Immature natural killer cell (primary cell): ENCODE results near the gene GALNT1. TPM values are rescaled to one million over a fixed set of nuclear protein-coding genes. Genes with fewer than 3 reads are reported as not detected.
A peak's percentile ranks its signal among the peaks of the same experiment; 100 is the strongest.

Experiments
- DNase-seq, 3 donors: peaks; one replicate each; pipeline ENCODE4 v3.0.0; 2022; ENCODE audit warnings: mixed read lengths in 1 of 3
- H3K27ac Mint-ChIP-seq, 6 donors: one replicate each; pipeline ENCODE4 v1.8.0; 2020; ENCODE audit warnings: mixed read lengths in 6 of 6, mild to moderate bottlenecking in 5 of 6, inconsistent platforms in 4 of 6, moderate library complexity in 3 of 6
- H3K27me3 Mint-ChIP-seq, 3 donors: one replicate each; pipeline ENCODE4 v1.8.0; 2020 to 2021; ENCODE audit warnings: low read depth in 3 of 3, mild to moderate bottlenecking in 3 of 3, mixed read lengths in 3 of 3, moderate library complexity in 3 of 3, inconsistent platforms in 1 of 3
- H3K36me3 Mint-ChIP-seq, 3 donors: one replicate each; pipeline ENCODE4 v1.8.0; 2020; ENCODE audit warnings: mixed read lengths in 3 of 3, inconsistent platforms in 2 of 3, mild to moderate bottlenecking in 2 of 3
- H3K4me1 Mint-ChIP-seq, 2 donors: one replicate each; pipeline ENCODE4 v1.8.0; 2020; ENCODE audit warnings: inconsistent platforms in 2 of 2, mild to moderate bottlenecking in 2 of 2, mixed read lengths in 2 of 2, moderate library complexity in 1 of 2
- H3K4me3 Mint-ChIP-seq, 5 donors: one replicate each; pipeline ENCODE4 v1.8.0; 2020; ENCODE audit warnings: mild to moderate bottlenecking in 5 of 5, mixed read lengths in 5 of 5, inconsistent platforms in 3 of 5, moderate library complexity in 3 of 5
- H3K9me3 Mint-ChIP-seq, 6 donors: one replicate each; pipeline ENCODE4 v1.8.0; 2020; ENCODE audit warnings: mild to moderate bottlenecking in 6 of 6, mixed read lengths in 6 of 6, inconsistent platforms in 4 of 6, moderate library complexity in 3 of 6
- polyA plus RNA-seq, 3 donors: library from polyadenylated mRNA; unstranded; fragments of 300-500 nt; fragmentation: Illumina TruSeq; gene quantifications; one replicate each; pipeline ENCODE4 v1.2.3, GENCODE V29; 2021

The GALNT1 gene
- polyA plus RNA-seq, 3 donors from 2014 or later, result 28.5 to 112 (median 59.5) TPM

DNA sequence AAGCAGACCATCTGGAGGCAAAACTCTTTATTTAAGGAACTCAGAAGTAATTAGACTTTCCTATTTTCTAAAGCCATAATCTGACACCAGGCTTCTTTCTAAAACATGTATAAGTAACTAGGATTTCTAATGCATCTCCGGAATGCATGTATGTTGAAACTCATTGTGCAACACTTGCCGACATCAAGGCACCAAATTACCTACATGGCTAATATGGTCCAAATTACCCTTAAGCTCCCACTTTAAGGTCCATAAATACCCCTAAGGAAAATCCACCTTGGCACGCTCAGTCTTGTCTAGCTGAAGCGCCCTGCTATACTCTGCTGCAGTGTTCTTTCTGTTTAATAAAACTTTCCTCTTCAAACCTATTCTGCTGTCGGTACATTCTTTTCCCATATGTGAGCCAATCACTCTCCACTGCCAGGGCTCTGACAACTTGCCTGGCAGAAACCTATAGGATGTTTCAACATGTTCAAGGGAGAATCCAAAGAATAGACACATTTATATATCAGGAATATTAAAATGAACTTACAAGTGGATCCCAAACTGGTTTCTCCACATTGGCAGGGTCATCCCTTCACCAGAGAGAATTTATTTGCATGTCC lies 171.9 kb downstream of the GALNT1 start:
- Mint-ChIP-seq H3K4me3 (no peak overlapping the region), H3K9me3 (no peaks in the 10 kb centered on the region), H3K36me3 (no peaks in the 10 kb centered on the region), H3K4me1 (peaks cover 0 to 4% of the 10 kb centered on the region in 2 donors), H3K27ac (no peak overlapping the region), H3K27me3 (peaks cover 1 to 13% (median 2%) of the 10 kb centered on the region in 3 donors)
- no peak for DNase-seq

DNA sequence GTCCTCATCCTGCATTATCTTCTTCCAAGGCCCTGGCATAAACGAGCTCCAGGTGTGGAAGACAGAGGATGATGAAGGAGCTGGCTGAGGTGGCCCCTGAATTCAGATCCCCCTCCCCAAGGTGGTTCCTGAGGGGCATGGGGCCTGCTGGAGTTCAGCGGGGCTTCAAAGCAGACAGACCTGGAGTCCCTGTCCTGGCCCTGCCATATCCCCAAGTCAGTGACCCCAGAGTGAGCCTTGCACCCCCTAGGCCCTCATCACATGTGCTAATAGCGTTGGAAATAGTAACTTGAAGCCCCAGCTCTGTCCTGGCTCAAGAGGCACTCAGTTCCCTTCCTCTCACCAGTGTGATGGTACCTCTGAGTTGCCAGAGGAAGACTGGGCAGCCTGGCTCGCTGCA lies 172.9 kb downstream of the GALNT1 start:
- no peaks in the 10 kb centered on the region for H3K9me3 Mint-ChIP-seq
- H3K4me3 Mint-ChIP-seq, result no peak overlapping the region
- H3K36me3 Mint-ChIP-seq, result no peaks in the 10 kb centered on the region
- no peaks in the 10 kb centered on the region for H3K4me1 Mint-ChIP-seq
- H3K27ac Mint-ChIP-seq, result no peak overlapping the region
- DNase-seq, result no peak
- peaks cover 1 to 11% (median 4%) of the 10 kb centered on the region in 3 donors for H3K27me3 Mint-ChIP-seq

DNA sequence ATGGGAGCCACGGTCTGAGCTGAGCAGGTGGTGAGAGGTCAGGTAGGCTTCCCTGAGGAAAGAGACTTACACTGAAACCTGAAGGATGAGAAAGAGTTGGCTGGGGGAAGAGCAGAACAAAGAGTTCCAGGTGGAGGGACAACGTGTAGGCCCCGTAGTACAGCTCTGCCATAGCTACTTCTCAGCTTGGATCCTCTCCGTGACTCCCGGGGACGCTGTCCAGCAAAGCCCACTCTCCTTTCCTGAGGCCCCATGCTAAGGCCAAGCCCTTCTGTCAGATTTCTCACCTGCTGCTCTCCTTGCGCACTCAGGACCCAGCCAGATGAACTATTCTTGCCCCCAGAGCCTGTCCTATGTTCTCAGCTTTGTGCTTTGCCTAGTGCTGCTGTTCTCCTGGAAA lies 173.8 kb downstream of the GALNT1 start:
- Mint-ChIP-seq H3K4me3 (no peak overlapping the region), H3K27me3 (peaks cover 0 to 9% (median 2%) of the 10 kb centered on the region in 3 donors), H3K27ac (no peak overlapping the region)

DNA sequence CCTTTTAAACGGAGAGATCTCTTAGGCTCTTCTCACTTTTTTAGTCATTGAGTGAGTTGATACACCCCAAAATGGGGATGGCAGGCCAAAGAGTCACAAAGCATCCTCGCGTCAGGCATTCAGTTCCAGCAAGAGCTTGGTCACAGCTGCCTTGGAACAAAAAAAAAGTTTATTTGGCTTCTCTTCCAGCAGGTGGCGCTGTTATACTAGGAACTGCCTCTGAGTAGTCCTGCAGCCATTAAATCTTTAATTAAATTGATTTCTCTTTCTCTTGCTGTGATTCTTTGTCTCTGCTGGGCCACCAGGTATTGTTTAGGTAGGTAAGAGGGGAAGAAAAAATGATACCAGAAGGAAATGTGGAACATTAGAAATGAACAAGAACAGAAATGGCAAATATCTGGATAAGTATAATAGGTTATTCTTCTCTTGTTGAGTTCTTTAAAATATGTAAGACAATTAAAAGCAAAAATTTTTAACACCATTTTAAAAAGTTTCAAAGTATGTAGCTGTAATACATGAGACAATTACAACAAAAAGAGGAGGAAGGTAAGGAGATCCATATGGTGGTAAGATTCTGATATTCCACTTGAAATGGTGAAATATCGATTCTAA lies 175.1 kb downstream of the GALNT1 start:
- H3K27ac Mint-ChIP-seq, result no peak overlapping the region
- no peaks in the 10 kb centered on the region for H3K4me1 Mint-ChIP-seq
- no peaks in the 10 kb centered on the region for H3K9me3 Mint-ChIP-seq
- no peak overlapping the region for H3K4me3 Mint-ChIP-seq
- DNase-seq, result peak; percentile 40 to 61 (median 59)
- H3K36me3 Mint-ChIP-seq, result no peaks in the 10 kb centered on the region
- H3K27me3 Mint-ChIP-seq, result peaks cover 0 to 9% (median 2%) of the 10 kb centered on the region in 3 donors

More for the DNA sequence above, 173.8 kb downstream of the GALNT1 start:
- Mint-ChIP-seq H3K4me1 (no peaks in the 10 kb centered on the region), H3K36me3 (no peaks in the 10 kb centered on the region), H3K9me3 (no peaks in the 10 kb centered on the region)
- no peak for DNase-seq

Other genes with a start within 250 kb of the GALNT1 start
- gene ZNF24, start 237.3 kb upstream of the GALNT1 start, polyA plus RNA-seq, result 10 to 100 TPM; 46.4 to 83.3 (median 76.7) TPM
- 1 to 10 TPM in 1 of 3 donors, under 1 TPM in 1, not detected in 1; 0.53 to 1.0 TPM for gene ZNF396, start 204.4 kb upstream of the GALNT1 start, polyA plus RNA-seq
- 10 to 100 TPM; 12.7 to 28.6 (median 24.6) TPM for gene INO80C, start 83.8 kb upstream of the GALNT1 start, polyA plus RNA-seq